Posterior vena cava (tissue), 2 donors: ENCODE measurements around the gene TMEM178B. TPM values are rescaled to one million over a fixed set of nuclear protein-coding genes. Genes with fewer than 3 reads are reported as not detected.
"Not testable (repeated sequence)": the region's sequence is repeated elsewhere in the genome, so short reads cannot be mapped to it uniquely, and the experiment has no call there.

Experiments
- DNase-seq: peaks from one replicate; pipeline ENCODE4 v3.0.0-alpha.2; 2020; ENCODE audit warnings: low spot score
- intact Hi-C, 2 donors: fragments of 100-400 bp; cut with DNase I; formaldehyde crosslinking; loops; one replicate each; pipeline versions ENCODE4 v1.14.1 to v1.14.2; 2022 to 2023
- total RNA-seq, 2 donors: library from RNA; stranded (reverse); fragmentation: NEBNext Ultra II Directional; extraction: Animal tissue kit (Norgen Biotek cat#: 25700); gene quantifications; one replicate each; pipeline ENCODE4 v1.2.1, GENCODE V29; 2021
- donor health status: DM: yes; HTN: yes; CAD: no.
- donor health status: DM: yes; HTN: yes; CAD: no.

The TMEM178B gene
- total RNA-seq, 2 donors from 2014 or later: 1.00 to 1.2 TPM

DNA sequence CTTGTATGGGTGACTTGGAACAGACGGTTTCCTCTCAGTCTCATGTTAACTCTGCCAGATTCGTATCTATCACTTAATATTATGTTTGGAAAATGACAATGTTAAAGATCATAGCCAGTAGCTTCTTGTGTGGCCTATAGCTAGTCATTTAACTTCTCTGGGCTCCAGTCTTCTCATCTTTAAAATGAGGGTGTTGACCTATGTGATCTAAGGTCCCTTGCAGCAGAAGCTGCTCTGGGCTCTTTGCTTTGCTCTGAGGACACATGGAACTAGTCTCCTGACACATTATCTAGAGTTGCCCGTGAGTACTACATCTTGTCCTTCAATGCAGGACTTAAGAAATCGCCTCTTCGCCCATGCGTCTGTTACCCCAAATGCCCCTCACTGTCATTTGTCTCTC lies 93.1 kb downstream of the TMEM178B start:
- no peak for DNase-seq
- intact Hi-C loops: no loop called here

DNA sequence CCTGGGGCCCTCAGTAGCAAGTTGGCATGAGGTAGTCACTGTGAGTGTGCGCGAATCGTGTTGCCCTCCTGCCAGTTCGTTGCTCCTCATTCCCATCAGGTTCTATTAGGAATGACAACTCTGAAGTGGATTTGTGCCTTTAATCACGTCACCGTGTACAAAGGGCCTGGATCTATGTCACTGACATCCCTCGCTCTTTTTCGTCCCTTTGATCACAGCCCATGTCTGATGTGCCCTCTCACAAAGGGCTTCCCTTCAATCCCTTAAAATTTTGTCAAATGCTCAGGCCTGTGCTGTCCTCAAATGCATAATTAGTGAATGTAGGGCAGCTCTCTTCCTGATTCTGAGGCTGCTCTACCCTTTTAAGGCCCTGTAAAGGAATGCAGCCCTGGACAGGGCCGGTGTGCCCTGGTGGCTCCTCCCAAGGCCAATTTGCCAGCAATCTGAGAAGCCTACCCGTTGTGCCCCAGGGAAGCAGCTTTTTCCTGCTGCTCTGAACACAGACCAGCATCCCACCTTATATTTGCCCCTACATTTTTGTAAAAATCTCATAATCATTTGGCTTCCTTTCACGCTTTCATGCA lies 93.6 kb downstream of the TMEM178B start:
- intact Hi-C loops: no loop called here
- DNase-seq: no peak

DNA sequence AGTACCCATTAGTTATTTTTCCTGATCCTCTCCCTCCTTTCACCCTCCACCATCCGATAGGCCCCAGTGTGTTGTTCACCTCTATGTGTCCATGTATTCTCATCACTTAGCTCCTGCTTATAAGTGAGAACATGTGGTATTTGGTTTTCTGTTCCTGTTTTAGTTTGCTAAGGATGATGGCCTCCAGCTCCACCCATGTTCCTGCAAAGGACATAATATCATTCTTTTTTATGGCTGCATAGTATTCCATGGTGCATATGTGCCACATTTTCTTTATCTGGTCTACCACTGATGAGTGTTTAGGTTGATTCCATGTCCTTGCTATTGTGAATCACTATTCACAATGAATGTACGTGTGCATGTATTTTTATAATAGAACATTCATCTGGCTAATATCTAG lies 95.3 kb downstream of the TMEM178B start:
- DNase-seq, intact Hi-C loops: not testable (repeated sequence)

DNA sequence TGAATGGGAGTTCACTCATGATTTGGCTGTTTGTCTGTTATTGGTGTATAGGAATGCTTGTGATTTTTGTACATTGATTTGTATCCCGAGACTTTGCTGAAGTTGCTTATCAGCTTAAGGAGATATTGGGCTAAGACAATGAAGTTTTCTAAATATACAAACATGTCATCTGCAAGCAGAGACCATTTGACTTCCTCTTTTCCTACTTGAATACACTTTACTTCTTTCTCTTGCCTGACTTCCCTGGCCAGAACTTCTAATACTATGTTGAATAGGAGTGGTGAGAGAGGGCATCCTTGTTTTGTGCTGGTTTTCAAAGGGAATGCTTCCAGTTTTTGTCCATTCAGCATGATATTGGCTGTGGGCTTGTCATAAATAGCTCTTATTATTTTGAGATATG lies 101.9 kb downstream of the TMEM178B start:
- intact Hi-C loops, DNase-seq: not testable (repeated sequence)

DNA sequence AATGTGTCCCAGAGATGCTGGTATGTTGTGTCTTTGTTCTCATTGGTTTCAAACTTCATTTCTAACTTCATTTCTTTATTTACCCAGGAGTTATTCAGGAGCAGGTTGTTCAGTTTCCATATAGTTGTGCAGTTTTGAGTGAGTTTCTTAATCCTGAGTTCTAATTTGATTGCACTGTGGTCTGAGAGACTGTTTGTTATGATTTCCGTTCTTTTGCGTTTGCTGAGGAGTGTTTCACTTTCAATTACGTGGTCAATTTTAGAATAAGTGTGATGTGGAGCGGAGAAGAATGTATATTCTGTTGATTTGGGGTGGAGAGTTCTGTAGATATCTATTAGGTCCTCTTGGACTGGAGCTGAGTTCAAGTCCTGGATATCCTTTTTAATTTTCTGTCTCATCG lies 103.3 kb downstream of the TMEM178B start:
- DNase-seq, intact Hi-C loops: not testable (repeated sequence)

DNA sequence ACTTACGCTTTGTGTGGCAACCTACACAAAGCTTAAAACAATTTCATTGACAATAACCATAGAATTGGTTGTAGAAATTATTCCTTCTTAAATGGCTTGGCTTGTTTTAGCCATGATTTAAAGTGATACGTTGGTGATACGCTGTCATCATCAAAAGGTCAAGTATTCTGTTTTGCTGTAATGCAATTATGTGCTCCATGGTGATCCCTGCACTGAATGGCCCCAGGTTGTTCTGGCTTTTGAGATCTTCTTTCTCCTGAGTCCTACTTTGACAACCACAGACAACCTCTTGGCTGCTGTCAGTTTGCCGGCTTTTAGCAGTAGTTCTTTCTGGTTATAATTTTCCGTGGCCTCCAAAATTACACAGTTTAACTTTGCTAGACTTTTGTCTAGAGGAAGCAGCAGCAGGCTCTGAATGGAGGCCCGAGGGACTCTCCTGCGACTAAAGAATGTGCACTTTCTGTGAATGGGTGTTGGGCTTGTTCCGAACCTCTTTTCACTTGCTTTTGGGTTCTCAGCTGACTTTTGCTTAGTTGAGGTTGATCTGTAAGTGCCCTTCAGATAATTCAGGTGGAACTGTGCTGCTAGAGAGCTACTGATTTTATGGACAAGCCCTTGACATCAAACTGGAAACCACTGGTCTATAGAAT lies 104.7 kb downstream of the TMEM178B start:
- intact Hi-C loops: no loop called here
- DNase-seq: no peak

DNA sequence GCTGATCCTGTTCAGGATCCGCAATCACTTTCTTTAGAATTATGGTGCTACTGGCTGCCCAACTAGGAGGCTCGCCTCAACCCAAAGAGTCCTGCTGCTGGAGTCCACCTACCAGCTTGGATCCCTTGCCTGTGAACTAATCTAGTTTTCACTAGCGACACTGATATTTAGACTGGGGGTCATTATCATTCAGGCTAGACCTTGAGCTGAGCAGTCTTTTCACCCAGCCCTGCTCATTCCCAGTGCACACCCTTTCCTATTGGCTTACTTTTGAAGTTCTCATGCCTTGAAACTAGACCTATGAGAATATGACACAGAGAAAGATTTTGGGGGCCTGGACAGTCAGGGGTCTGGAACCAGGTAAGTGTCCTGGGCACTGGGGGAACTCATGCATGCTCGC lies 107.9 kb downstream of the TMEM178B start:
- intact Hi-C loops: no loop called here

DNA sequence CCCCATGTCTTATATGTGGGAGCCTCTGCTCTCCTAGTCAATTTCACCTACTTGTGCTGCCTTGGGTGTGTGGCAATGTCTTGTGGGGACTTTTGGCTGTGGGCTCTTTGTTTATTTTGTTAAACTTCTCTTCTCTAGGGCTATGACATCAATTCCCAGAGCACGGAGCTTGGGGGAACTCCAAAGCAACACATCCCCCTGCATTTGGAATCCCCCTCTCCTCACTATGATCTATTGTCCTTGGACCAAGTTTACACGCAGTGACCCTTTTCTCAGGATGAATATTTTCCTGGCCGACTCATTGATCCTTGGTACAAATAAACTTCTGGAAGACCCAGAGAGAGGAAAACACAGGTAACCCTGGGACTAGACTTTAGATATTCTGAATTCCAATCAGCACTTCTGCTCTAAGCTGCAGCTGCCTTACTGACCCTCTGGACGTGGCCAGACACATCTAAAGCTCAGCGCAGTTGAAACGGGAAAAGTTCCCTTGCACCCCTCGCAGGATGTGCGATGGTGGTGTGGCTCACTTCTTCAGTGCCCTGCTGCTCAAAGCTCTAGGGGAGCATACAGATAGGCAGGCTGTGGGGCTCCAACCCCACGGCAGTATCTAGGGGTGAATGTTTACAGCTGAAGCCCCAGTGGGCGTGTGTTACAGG lies 110.8 kb downstream of the TMEM178B start:
- intact Hi-C loops: no loop called here

More for the DNA sequence above, 107.9 kb downstream of the TMEM178B start:
- DNase-seq: no peak

DNA sequence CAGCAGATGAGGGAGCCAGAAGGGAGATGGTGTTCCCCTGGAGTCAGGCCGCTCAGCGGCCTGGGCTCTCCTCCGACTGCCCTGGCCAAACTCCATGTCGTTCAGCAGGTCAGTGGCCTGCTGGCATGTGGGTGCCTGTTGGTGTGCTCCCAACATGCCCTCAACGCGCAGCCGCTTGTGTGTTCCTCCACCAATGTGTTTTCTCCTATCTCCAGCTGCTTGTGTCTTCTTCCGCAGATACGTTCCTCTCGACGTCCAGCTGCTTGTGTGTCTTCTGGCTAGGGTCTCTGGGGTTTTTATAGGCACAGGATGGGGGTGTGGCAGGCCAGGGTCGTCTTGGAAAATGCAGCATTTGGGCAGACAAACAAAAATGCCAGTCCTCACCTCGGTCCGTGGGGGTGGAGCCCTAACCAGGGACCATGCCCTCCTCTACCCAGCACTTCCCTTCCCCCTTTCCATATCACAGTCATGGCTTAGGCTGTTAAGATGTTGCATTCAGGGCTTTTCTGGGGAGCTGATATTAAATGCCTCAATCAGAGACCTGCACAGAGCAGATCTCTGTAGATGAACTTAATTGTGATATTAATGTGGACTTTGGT lies 111.6 kb downstream of the TMEM178B start:
- DNase-seq: no peak
- intact Hi-C loops: no loop called here

More for the DNA sequence above, 110.8 kb downstream of the TMEM178B start:
- DNase-seq: no peak

DNA sequence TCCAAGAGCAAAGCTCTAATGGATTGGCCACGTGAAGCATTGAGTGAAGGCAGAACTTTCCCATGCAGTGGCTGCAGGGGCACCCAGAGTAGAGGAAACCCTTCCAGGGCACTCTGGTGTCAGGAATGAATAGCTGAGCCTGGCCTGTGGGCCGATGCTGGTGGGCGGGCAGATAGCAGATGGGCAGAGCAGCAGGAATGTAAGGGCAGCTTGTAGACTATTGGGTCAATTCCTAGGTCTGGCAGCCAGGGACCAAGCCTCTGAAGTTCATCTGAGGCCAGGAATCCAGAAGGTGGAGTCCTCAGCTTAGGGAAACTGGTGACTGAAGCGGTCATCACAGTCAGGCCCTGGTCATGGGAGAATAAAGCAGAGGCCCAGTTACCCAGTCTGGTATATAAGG lies 115.4 kb downstream of the TMEM178B start:
- DNase-seq: no peak

DNA sequence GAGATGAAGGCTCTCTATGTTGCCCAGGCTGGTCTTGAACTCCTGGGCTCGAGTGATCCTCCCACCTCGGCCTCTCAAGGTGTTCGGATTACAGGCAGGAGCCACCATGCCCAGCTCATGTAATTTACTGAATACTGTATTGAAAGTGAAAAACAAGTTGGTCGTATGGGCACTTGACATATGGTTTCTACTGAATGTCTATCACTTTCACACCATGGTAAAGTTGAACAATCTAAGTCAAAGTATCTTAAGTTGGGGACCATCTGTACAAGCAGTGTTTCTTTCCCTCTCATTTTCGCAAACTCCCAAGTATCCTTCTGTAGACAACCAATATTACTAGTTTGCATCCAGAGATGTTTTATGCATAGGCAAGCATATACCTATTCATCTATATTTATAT lies 116.6 kb downstream of the TMEM178B start:
- intact Hi-C loops: no loop called here

More for the DNA sequence above, 115.4 kb downstream of the TMEM178B start:
- intact Hi-C loops: no loop called here

DNA sequence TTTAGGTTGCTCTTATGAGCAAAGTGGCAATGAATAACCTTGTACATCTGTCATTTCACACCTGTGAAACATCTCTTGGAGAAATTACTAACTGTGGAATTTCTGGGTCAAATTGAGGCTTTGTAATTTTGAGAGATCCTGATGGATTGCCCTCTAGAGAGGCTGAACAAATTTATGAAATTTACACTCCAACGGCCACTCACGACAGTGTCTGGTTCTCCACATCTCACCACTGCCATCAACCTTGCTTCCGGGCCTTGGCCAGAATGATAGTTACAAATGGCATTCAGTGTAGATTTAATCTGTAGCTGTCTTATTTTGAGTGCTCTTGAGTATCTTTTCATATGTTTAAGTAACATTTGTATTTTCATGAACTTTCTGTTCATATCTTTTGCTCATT lies 117.4 kb downstream of the TMEM178B start:
- intact Hi-C loops: no loop called here
- no peak for DNase-seq

More for the DNA sequence above, 116.6 kb downstream of the TMEM178B start:
- no peak for DNase-seq

DNA sequence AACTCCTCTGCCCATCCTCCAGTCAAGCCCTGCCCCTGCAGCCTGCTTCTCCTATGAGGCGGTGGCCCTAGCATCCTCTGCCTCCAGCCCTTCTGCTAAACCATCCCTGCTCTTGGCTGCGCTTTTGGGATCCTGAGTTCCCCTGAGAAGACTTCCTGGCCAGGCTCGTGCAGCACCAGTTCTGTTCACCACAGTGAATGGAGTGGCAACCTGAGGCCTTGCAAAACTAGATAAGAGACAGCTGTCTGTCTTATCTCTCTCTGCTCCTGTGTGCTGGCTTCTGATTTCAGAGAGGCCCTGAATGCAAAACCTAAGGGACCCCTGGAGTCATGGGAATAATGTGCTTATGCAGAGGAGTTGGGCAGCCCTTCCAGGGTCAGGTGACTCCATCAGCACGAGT lies 119.2 kb downstream of the TMEM178B start:
- DNase-seq: no peak
- intact Hi-C loops: no loop called here

DNA sequence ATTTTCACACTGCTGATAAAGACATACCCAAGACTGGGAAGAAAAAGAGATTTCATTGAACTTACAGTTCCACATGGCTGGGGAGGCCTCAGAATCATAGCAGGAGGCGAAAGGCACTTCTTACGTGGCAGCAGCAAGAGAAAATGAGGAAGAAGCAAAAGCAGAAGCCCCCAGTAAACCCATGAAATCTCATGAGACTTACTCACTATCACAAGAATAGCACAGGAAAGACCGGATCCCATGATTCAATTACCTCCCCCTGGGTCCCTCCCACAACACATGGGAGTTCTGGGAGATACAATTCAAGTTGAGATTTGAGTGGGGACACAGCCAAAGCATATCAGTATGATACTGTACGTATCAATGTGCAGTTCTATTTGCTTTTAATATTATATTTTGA lies 121.9 kb downstream of the TMEM178B start:
- intact Hi-C loops: not testable (repeated sequence)

DNA sequence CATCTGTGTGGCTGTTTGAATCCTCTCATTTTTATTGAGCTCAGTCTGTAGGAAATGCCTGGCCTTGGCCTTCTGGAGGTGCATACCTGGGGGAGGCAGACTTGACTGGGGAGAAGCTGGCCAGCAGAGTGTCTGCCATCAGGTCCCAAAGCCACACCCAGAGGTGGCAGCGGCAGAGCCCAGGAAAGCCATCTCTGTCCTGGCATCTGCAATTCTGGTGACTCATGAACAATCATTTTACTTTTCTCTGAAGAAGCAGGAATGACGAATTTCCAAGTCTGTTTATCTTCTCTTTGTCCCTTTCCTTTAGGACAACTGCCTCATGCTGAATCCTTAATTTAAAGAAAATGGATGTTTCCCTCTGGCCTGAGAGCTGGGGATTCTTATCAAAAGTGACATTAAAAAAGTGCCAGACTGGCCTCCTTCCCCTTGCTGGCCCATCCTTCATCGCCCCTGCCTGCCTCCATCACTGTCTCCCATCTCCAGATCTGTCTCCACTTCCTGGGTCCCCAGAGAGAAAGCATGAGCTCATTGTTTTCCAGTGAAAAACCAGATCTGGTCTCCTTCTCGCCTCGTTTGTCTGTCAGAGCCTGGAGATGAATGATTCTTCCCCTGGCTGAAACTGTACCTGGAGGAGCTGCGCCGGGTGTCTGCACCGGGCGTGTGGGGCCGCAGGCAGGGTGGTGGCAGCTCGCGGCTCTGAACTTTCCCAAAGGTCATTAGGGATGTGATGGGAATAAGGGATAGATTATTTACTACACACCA lies 124.5 kb downstream of the TMEM178B start:
- intact Hi-C loops: no loop called here
- DNase-seq: no peak

More for the DNA sequence above, 121.9 kb downstream of the TMEM178B start:
- not testable (repeated sequence) for DNase-seq

DNA sequence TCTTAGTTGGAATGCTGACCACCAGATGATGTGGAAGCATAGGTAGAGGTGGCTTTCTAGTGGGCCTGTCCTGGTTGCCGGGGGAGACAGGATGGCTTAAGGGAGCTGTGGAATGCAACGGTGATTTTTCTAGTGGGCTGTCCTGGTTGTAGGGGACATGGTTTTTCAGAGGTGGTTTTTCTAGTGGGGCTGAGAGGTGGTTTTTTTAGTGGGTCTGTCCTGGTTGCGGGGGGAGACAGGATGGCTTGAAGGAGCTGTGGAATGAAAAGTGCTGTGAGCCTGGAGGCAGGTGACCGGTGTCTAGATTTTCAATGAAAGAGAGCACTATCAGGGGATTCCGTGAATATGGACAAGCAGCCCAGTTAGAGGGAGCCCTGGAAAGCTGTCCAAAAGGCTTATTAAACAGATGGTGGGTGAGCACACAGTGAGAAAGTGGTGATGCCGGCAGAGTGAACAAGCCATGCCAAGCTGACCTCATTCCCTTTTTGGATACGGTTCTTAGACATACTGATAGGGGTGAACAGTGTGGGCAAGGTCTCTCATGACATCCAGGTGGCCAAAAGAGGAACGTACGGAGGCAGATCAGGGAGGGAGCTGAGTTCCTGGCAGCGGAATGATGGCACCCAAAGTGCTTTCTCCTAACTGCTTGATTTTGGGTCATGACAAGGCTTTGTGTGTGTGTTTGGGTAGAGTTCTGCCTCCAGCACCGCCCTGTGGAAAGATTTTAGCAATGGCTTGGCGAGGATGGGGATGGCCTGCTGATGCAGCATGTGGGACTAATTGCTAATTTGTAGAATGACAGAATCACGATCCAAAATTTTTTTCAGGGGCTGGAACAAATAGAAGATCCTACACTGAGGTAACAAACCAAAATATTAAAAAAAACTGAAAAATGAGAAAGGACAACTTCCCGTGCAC lies 126.6 kb downstream of the TMEM178B start:
- DNase-seq: no peak
- intact Hi-C loops: no loop called here

DNA sequence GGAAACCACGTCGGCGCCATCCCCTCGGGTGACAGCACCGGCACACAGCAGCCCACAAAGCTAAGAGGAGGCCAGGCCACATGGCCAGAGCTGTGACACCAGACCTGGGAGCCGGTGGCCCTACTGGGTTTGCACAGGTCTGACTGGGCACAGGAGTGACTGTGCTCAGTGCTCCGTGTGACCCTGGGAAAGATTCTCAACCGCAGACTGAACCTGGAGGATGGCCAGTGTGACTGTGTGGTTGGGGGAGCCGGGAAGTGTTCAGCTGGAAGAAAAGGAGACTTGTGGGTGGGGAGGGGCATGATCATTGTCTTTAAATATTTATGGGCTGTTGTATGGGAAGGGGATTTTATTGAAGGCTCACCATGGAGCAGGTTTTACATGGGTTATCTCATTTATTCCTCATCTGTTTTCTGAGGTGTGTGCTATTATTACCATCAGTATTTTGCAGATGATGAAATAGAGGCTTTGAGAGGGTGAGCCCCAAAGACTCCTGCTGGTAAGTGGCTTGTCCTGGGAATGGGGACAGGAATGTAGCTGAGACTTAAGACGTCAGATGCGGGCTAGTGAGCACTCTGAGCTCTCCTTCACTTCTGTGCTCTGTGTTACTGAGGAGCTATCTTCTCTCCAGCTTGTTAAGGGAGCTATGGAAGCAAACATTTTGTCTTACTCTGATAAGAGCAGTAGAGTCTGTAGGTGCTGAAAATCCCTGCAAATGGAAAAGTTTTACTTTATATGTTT lies 127.5 kb downstream of the TMEM178B start:
- intact Hi-C loops: no loop called here

DNA sequence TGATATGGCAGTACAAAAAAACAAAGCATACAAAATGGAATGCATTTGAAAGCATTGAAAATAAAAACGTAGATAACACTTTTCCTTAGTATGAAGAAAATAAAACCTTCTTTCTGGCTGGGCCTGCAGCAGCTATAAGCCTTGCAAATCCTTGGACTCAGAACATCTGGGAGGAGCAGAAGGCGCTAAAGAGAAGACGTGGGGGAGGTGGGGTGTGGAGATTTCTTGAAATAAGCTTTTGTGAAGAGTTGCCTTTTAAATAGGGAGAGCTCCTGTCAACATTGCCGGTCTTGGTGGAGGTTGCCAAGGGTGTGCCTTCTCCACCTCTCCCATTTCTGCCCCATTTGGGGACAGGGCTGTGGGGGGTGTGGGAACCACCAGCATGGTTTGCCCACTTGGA lies 128.7 kb downstream of the TMEM178B start:
- intact Hi-C loops: no loop called here
- DNase-seq: no peak

More for the DNA sequence above, 127.5 kb downstream of the TMEM178B start:
- no peak for DNase-seq
